D341Med (cell line): Measurements from ENCODE around the gene PELI1.
A peak's percentile ranks its signal among the peaks of the same experiment; 100 is the strongest.

ENCODE experiments used
- DNase-seq: peaks from one replicate; pipeline ENCODE4 v3.0.0; 2012; ENCODE audit warnings: low spot score

Gene PELI1, protein sequence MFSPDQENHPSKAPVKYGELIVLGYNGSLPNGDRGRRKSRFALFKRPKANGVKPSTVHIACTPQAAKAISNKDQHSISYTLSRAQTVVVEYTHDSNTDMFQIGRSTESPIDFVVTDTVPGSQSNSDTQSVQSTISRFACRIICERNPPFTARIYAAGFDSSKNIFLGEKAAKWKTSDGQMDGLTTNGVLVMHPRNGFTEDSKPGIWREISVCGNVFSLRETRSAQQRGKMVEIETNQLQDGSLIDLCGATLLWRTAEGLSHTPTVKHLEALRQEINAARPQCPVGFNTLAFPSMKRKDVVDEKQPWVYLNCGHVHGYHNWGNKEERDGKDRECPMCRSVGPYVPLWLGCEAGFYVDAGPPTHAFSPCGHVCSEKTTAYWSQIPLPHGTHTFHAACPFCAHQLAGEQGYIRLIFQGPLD

DNA sequence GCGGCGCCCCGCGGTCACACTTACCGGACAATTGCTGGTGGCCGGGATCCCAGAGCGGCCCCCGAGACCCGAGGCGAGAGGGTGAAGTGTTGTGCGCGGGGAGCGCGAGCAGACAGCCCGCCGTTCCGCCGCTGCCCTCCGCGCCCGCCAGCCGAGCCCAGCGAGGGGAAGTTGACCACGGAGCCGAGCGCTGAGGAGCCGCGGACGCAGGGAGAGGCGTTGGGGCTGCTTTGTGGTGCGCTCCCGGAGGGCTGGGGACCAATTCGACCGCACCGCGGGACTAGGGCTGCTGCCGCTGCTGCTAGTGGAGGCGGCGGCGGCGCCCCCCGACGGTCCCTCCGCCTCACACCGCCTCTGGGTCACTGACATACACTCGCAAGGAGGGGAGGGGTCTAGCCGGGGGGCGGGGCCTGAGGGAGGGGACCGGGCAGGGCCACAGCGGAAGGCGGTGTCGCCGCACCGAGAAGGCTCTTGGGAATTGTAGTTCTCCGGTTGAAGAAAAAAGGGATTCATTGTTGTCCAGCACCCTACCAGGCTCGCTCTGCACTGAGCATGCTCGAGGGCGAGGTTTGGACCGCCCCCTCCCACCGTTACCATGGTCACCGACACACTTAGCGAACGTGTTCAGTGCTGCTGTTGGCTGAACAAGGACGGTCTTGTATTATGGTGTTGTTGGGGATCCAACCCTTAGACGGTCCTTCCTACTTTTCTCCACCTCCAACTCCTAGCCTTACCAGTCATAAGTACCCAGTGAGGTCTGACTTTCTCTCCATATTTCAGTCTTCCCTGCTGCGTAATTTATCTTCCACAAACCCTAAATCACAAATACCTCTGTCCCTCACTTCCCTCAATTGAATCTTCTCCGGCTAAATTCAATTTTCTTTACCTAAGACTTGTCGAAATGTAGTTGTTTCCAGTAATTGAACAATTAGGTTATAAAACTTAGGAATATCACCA lies at the start of gene PELI1:
Gene PELI1, minus strand, starts transcription at position 364 of the 957 bp plus-strand sequence. CDS start 36,110 bp downstream, outside the sequence.
- peak; percentile 96 for DNase-seq

DNA sequence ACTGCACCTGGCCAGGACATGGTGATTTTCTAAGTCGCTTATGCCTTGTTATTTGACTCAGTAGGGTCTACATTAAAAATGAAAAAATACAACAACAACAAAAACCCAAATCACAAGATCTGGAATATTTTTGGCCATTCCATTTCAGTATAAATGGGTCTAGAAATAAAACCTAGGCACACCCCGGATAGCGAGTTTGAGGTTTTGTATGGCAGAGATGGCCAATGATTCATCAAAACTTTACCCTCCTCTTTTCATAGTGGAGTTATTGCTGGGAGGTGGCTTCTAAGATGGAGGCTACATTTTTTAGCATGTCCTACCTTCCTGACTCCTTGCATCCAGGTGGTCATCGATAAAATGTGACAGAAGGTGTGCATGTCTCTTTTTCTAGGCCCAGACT lies 49.3 kb upstream of the PELI1 start:
- no peak for DNase-seq

DNA sequence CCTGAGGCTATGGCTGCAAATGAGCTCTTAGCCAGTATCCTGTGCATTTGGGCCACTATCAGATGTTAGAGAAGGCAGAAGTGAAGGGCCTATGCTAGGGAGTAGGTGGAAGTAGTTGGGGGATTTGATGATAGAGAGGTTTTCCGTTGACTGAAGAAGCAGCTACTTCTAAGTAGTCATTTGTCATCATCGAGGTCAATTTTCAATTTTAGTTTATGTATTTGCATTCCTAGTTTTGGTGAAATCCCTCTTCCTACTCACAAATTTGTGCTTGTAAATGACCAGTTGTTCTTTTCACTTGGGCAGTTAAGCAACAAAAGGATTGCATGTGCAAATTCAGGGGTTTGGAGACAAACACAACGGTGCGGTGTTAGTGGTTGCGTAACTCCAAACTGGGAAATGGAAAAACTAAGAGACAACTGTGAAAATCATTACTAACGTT lies 48.5 kb upstream of the PELI1 start:
- DNase-seq, result no peak

DNA sequence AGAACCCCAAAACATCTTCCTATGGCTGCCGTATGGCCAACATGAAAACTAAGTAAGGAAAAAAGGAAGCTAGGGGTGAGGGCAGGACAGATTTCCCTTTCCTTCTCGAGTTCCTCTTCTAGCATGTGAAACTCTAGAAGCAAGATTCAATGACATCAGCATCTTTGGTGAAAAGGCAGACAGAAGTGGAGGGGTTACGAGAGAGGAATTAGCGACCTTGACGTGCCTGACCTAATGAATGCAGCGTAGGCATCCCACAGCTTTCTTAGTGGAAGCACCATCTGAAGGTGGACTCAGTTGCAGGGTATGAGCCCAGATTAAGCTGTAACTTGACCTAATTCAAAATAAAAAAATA lies 47.9 kb upstream of the PELI1 start:
- DNase-seq, result no peak

DNA sequence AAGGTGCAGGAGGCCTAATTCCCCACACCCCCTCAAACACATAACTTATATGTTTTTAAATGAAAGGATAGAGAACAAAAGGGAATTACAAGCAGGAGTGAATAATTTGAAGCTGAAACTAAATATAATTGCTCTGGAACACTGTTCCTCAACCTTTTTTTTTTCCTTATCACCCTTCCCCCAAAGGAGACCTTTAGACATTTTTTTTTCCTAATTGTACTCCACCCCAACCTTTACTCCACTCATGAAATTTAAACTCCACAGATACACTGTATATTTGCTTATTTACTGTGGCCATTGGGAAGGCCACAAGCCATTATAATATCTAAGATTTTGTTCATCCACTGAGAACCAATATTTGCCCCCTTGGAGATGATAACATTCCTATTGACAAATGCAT lies 45.4 kb upstream of the PELI1 start:
- no peak for DNase-seq

DNA sequence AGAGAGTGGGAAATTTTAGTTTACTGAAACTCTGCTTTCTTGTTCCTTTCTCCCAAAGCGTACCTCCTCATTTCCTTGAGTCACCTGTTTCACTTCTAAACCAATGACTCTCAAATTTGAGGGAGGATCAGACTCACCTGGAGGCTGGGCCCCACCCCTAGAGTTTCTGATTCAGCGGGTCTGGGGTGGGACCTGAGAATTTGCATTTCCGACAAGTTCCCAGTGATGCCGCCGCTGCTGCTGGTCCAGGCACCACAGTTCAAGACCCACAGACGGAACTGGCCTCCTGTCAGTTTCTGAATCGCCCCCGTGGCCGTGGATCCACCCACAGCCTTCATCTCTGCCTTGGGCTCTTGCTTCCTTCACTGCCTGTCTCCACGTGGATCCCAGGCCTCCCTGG lies 44.9 kb upstream of the PELI1 start:
- no peak for DNase-seq

DNA sequence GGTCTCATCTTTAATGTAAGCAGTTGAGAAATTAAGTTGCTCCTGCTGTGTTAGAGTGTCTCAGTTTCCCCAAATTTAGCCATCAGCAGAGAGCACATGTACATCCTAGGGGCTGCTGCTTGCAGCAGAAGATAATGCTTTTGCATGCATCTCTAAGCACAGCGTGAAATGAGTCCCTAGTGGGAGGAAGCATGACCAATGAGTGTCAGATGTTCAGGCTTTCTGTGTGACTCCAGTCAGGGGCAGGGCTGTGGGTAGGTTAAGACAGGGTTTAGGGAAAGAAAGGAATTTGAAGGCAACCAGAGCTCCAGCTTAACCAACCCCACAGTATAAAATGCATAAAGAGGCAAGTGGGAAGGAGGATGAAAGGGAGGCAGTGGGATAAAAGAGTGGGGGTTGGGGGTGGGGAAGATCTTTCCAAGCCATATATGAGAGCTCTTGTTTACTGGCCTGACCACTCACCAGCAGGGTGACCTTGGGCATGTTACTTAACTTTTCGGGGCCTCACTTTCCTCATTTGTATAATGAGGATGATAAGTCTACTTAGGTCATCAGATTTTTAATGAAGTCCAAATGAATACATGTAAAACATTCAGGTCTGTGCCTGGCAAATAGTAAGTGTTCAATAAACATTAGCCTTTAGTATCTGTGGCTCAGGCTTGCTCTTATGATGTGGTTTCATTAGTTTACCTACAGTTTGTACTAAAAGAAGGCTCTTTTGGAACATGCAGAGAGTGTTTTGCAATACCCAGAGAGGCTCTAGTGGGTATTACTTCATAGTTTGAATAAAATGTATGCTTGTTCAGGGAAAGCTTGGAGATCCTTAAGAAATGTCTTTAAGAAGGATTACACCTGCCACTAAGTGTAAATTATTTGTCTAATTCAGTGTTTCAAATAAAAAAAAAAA lies 42.7 kb upstream of the PELI1 start:
- no peak for DNase-seq

DNA sequence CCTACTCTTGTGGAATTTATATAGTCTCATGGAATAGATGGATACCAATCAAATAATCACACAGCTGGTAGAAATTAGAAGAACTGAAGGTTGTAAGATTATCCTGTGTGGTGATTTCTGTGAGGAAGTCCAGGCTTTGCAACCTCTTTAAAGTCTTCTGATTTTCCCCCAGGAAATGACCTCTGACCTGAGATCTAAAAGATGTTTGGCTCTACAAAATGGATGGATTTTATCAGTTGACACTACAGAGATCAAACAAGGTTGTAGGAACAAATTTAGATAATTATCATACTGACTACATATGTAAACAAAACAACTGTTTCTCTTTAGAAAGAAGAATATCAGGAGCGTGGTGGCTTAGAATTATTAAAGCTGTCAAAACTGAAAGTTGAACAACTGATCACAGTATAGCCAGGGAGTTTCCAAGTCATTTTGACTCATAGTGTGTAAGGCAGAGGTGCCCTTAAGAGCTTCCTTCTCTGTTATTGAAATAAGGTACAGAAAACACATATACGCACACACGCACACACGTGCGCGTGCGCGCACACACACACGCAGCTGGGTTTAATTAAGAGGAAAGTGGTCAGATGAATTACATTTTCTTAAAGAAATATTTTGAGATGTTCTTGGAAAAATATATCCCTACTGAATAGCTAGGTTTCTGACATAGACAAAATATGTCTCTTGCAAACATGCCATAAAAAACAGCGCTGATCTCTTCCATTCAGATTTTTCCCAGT lies 35.5 kb upstream of the PELI1 start:
- DNase-seq, result no peak

DNA sequence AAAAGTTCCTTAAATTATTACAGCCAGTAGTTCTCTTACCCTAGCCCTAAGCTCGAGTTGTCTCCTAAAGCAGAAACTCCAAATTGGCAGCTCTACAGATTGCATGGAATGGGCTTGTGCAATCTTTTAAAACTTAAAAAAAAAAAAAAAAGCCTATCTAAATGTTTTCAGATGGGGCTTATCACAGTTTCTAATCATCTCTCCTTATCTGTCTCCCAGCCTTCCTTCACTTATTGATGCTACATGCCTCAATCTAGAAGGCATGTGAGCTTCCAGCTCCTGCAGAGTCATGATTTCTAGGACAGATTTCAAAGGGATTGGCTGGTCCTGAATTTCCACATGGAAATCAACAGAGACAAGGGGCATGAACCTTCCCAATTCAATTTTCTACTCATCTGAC lies 33.1 kb upstream of the PELI1 start:
- DNase-seq, result no peak

DNA sequence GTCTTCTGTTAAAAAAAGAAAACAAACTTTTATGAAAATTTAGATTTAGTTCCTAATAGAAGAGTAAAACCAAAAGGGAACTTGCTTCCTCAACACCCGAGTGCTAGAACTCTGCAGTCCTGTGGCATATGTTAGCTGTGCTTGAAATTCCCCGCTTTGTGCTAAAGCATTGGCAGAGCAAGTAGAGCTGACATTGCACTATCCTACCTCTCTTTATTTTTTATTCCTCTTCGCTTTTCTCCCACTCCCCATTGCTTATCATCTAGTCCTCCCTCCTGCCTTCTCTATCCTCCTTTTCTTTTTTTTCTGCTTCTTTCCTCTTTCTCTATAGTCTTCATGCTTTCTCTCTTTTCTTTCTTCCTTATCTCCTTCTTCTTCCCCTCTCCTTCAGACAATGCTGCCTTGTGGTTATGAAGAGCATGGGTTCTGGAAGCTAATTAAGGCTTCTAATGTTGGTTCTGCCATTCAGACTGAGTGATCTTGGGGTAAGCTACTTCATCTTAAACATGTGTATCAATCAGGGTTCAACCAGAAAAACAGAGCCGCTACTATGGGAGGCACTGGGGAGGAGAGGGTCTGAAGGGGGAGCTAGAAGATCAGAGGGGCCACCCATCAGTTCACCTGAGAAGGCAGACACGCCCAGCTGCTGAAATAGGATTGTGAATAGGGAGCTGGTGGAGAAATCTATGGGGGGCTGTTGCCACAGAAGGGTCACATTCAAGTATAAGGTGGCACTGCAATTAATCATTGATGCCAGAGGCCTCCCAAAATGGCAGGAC lies 31.4 kb upstream of the PELI1 start:
- no peak for DNase-seq

DNA sequence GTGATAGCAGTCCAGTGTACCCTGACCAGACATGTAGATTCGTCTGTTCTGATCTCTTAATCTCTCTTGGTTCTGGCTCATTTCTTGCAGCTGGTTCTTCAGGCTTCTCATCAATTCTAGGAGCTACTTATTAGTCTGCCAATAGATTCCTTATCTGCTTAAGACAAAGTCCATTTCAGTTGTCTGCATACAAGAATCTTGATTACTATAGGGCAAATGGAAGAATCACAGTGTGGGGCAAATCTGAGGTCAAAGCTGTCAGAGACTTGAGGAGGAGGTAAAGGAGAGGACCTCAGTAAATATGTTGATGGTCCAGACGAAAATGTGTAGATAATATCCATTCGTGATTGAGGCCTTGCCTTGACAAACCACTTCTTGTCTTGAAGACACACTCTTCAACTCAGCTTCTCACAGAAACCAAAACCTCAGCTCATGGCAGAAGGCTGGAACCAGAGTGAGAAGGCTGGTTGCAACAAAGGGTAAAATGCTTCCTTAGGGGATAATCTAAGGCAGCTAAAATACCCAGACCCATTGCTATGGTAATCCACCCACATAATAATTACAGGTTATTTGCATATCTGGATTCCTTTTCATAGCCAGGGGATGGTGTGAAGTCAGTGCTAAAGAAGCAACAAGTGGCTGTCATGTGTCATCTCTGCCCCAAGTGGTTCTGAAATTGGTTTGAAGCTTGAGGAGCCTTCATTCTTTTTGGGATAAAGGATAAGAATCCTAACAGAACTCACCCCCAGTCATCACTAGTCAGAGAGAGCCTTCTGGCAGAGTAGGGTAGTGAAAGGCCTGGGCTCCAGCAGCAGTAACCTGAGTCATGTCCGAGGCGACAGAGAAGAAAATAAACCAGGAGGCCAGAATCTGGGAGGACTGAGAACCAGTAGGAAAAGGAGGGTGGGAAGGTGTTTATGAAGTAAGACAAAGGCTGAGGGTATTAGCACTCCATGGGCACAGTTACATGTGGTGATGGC lies 29.2 kb upstream of the PELI1 start:
- no peak for DNase-seq

DNA sequence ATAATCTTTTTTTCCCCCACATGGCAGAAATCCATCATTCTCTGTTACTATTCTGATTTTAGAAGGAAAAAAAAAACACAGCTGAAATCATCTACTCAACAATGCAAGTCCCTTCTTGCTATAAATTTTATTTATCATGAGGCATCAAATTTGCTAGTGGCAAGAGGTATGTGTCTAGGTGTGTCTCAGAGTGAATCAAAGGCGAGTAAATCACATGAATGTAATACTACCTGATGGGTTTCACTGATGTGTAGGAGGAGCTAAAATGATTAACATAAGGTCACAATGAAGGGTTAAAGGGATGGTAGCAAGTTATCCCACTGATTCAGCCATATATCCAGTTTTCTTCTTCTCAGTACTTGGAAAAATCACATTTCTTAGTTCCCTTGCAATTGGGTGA lies 24.5 kb upstream of the PELI1 start:
- no peak for DNase-seq

DNA sequence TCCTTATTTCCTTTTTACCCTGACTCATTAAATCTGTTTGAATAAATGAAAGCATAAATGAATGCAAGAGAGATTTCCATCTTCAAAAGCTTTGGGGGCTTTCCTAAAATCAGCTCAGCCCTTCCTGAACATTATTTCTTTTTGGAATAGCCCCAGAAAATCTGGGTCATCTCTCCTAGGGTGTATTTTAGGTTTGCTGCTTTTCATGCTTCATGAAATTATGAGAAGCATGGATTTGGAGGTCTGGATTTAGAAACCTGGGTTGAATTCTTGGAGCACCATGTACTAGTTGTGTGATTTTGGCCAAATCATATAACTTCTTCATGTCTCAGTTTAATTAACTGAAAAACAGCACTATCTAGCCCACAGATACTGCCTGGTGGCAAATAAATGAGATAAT lies 24.0 kb upstream of the PELI1 start:
- DNase-seq, result no peak

DNA sequence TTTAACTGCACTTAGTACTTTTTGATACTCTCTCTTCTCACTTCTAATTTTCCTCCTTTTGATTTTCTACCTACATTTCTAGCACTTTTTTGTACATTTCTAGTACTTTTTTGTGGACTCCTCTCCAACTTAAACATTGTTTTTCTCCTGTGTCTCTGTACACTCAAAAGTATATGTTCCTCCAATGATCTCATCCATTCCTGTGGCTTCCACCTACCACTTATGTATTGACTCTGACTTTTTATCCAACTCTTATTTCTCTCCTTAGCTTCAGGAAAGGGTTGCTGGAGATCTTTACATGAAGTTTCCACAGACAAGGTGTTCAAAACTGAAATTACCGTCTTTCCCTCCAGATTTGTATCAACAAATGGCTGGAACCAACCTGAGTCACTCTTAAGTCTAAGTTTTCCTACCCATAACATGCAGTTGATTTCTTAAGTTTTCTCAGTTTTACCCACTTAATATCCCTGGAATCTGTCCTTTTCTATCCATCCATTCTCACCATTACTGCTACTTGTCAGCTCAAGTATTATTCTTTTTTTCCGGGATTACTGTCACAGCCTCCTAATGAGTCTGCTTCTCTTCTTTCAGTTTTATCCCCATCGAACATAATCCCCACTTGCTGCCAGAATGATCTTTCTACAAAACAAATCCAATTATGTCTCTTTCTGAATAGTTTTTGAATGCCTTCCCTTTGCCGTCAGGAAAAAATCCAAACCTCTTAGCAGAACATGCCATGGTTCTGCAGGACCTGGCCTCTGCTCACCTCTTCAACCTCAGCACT lies 22.6 kb upstream of the PELI1 start:
- no peak for DNase-seq

DNA sequence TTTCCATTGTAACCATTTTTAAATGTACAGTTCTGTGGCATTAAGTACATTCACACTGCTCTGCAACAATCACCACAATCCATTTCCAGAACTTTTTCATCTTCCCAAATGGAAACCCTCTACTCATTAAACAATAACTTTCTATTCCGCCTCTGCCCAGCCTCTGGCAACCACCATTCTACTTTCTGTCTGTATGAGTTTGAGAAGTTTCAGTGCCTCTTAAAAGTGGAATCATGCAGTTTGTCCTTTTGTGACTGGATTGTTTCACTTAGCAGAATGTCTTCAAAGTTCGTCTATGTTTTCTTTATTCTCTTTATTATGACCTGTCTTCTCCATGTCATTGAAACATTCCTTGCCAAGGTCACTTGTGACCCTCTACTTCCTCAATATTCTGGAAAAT lies 22.0 kb upstream of the PELI1 start:
- no peak for DNase-seq

DNA sequence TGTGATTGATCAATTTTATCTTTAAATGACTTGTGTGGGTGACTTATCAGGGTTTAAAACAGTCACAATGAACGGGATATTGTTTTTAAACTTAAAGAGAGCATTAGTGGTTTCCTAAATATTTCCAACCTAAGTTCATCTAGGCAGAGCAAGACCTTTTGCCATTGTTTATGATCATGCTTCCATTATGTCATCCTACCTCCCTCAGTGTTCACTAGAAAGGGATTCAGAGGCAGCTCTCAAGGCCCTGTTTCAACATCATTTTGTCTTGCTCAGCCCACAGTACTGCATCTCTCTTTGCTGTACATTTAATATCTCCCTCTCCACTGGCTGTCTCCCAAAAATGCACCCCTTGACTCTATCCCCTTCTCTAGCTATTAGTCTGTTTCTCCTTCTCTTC lies 21.5 kb upstream of the PELI1 start:
- no peak for DNase-seq

DNA sequence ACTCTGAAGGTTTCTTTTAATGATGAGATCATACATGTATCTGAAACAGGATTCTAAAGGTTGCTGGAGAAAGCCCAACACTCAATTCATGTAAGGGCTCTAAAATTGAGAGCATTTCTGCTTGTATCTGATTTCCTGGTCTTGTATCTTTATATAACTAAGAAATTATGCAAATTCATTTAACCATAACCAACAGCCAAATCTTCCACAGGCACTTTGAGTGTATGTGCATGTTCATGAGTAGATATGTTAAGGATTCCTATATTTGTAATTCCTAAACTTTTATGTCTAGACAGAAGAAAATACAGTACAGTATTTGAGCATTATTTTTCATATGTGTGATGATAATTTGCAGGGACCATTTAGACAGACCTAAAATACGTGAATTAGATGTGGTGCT lies 20.4 kb upstream of the PELI1 start:
- no peak for DNase-seq

DNA sequence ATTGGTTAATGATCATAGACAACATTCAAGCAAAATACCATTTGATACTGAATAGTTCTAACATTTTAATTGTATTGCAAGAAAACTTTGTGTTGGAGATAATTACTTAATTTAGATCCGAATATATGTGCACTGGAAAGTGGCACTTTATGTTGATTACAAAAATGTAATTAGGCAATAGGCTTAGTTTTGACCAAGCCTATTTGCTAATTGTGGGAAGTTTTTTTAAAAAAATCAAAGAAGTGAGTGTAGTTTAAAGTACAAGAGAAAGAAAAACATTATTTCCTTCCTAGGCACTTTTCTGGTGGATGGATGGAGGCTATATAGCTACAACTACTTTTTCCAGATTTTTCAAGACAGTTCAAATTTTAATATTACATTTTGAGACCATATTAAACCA lies 18.3 kb upstream of the PELI1 start:
- DNase-seq, result no peak

DNA sequence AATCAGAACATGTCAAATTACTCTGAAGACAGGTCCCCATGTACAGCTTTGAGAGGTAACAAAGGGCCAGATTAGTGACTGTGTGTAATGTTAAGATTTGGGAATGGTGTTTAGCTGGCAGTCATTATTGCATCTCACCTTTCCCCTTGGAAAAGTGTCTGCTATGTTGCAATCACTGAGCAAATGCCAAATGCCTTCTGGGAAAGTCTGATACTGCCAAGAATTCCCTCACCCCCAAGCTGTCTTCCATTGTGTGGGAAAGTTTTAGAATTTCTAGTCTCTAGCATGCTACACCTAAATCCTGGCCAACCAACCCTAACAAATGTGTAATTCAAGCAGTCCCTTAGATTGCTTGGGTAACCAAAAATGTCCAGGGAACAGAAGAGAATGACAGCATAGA lies 13.6 kb upstream of the PELI1 start:
- no peak for DNase-seq
